ENCODE measurements around the gene ARNT2.

- TF ChIP-seq, protein P1, sequence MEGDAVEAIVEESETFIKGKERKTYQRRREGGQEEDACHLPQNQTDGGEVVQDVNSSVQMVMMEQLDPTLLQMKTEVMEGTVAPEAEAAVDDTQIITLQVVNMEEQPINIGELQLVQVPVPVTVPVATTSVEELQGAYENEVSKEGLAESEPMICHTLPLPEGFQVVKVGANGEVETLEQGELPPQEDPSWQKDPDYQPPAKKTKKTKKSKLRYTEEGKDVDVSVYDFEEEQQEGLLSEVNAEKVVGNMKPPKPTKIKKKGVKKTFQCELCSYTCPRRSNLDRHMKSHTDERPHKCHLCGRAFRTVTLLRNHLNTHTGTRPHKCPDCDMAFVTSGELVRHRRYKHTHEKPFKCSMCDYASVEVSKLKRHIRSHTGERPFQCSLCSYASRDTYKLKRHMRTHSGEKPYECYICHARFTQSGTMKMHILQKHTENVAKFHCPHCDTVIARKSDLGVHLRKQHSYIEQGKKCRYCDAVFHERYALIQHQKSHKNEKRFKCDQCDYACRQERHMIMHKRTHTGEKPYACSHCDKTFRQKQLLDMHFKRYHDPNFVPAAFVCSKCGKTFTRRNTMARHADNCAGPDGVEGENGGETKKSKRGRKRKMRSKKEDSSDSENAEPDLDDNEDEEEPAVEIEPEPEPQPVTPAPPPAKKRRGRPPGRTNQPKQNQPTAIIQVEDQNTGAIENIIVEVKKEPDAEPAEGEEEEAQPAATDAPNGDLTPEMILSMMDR (IDR thresholded peaks at IDR 0.05) = no peak
- no peak for TF ChIP-seq POLR2A (IDR thresholded peaks at IDR 0.05)
Observed at GRCh38 chr15:80403712-80404056, 498 bp upstream of the ARNT2 start.

Measured in testis (tissue), 2 donors.